Endothelial cell (in vitro differentiated cells): ENCODE measurements around the gene CPVL. TPM values are rescaled to one million over a fixed set of nuclear protein-coding genes. Genes with fewer than 3 reads are reported as not detected.

Experiments
- DNase-seq: peaks from one replicate; pipeline ENCODE4 v3.0.0; 2021; ENCODE audit warnings: low spot score
- H3K27ac Mint-ChIP-seq: one replicate; pipeline ENCODE4 v1.8.0; 2021; ENCODE audit warnings: mixed read lengths, inconsistent platforms; ENCODE audit not compliant: unreplicated experiment
- H3K27me3 Mint-ChIP-seq: one replicate; pipeline ENCODE4 v1.8.0; 2021; ENCODE audit warnings: mild to moderate bottlenecking, moderate library complexity, mixed read lengths, inconsistent platforms; ENCODE audit not compliant: unreplicated experiment
- H3K36me3 Mint-ChIP-seq: one replicate; pipeline ENCODE4 v1.8.0; 2021; ENCODE audit warnings: mild to moderate bottlenecking, low read depth, mixed read lengths, inconsistent platforms; ENCODE audit not compliant: unreplicated experiment
- H3K4me1 Mint-ChIP-seq: one replicate; pipeline ENCODE4 v1.8.0; 2021; ENCODE audit warnings: mild to moderate bottlenecking, mixed read lengths, inconsistent platforms; ENCODE audit not compliant: unreplicated experiment
- H3K4me3 Mint-ChIP-seq: one replicate; pipeline ENCODE4 v1.8.0; 2021; ENCODE audit warnings: mild to moderate bottlenecking, mixed read lengths, inconsistent platforms; ENCODE audit not compliant: unreplicated experiment
- H3K9me3 Mint-ChIP-seq: one replicate; pipeline ENCODE4 v1.8.0; 2021; ENCODE audit warnings: mixed read lengths, inconsistent platforms; ENCODE audit not compliant: unreplicated experiment
- CTCF ChIP-seq: fragments of 200-600 bp; sonication (generic); IDR thresholded peaks from one replicate; pipeline ENCODE4 v1.5.0; 2021; ENCODE audit warnings: antibody characterized with exemption; ENCODE audit not compliant: unreplicated experiment
- total RNA-seq: library from RNA; stranded (reverse); fragmentation: NEBNext Ultra II Directional; extraction: Animal tissue kit (Norgen Biotek cat#: 25700); gene quantifications from one replicate; pipeline ENCODE4 v1.2.1, GENCODE V29; 2021; ENCODE audit not compliant: unreplicated experiment

Gene CPVL
- total RNA-seq, 1 donor from 2014 or later: 21.8 TPM

GRCh38 chr7:29090836-29091601, 55.3 kb downstream of the CPVL start:
- TF ChIP-seq CTCF: no peak
- Mint-ChIP-seq H3K4me1 (peaks cover 22% of the 10 kb centered on the region), H3K27ac (no peak overlapping the region), H3K36me3 (no peaks in the 10 kb centered on the region), H3K27me3 (peaks cover 4% of the 10 kb centered on the region), H3K4me3 (no peak overlapping the region), H3K9me3 (no peaks in the 10 kb centered on the region)
- no peak for DNase-seq

GRCh38 chr7:29090151-29090805, 56.1 kb downstream of the CPVL start:
- no peak overlapping the region for H3K4me3 Mint-ChIP-seq
- peaks cover under 1% of the 10 kb centered on the region for H3K27me3 Mint-ChIP-seq
- no peaks in the 10 kb centered on the region for H3K9me3 Mint-ChIP-seq
- H3K4me1 Mint-ChIP-seq: peaks cover 22% of the 10 kb centered on the region
- no peak for TF ChIP-seq CTCF
- H3K36me3 Mint-ChIP-seq: no peaks in the 10 kb centered on the region
- no peak overlapping the region for H3K27ac Mint-ChIP-seq
- no peak for DNase-seq

GRCh38 chr7:29087840-29088170, 58.5 kb downstream of the CPVL start:
- H3K4me1 Mint-ChIP-seq: peaks cover 22% of the 10 kb centered on the region
- no peak for DNase-seq
- H3K27me3 Mint-ChIP-seq: no peaks in the 10 kb centered on the region
- no peak for TF ChIP-seq CTCF
- no peak overlapping the region for H3K27ac Mint-ChIP-seq
- no peaks in the 10 kb centered on the region for H3K36me3 Mint-ChIP-seq
- H3K9me3 Mint-ChIP-seq: no peaks in the 10 kb centered on the region
- H3K4me3 Mint-ChIP-seq: no peak overlapping the region

GRCh38 chr7:29086545-29086944, 59.8 kb downstream of the CPVL start:
- no peak for DNase-seq
- no peaks in the 10 kb centered on the region for H3K36me3 Mint-ChIP-seq
- H3K9me3 Mint-ChIP-seq: no peaks in the 10 kb centered on the region
- H3K4me3 Mint-ChIP-seq: no peak overlapping the region
- peaks cover 20% of the 10 kb centered on the region for H3K4me1 Mint-ChIP-seq
- no peaks in the 10 kb centered on the region for H3K27me3 Mint-ChIP-seq
- no peak overlapping the region for H3K27ac Mint-ChIP-seq
- no peak for TF ChIP-seq CTCF

- DNase-seq: no peak
- H3K36me3 Mint-ChIP-seq: no peaks in the 10 kb centered on the region
- H3K4me3 Mint-ChIP-seq: no peak overlapping the region
- peaks cover 7% of the 10 kb centered on the region for H3K4me1 Mint-ChIP-seq
- no peak overlapping the region for H3K27ac Mint-ChIP-seq
- no peaks in the 10 kb centered on the region for H3K27me3 Mint-ChIP-seq
- H3K9me3 Mint-ChIP-seq: no peaks in the 10 kb centered on the region
- TF ChIP-seq CTCF: no peak
These were observed 61.5 kb downstream of the CPVL start for GRCh38 chr7:29084832-29085231.
